Measurements from ENCODE around the gene KCTD15.

DNA sequence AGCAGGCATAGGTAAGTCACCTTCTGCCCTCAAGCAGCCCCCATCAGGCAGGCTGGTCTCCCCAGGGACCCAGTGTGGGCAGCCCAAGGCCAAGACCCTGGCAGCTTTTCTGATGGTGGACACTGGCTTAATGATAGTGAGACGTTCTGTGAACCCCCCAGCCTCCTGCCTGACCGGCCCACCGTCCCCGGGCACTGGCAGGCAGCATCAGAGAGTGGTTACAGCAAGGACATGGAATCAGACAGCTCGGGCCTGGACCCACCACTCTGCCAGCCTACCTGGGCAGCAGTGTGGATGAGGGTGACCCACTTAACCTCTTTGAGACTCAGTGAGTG lies 45.3 kb upstream of the KCTD15 start:
- TF ChIP-seq KAT7 (CRISPR knock-in tag; IDR thresholded peaks at IDR 0.05; ENCODE audit: borderline replicate concordance): no peak
- no peak for TF ChIP-seq ZNF423 (CRISPR knock-in tag; IDR thresholded peaks at IDR 0.05)
- TF ChIP-seq, protein P1, sequence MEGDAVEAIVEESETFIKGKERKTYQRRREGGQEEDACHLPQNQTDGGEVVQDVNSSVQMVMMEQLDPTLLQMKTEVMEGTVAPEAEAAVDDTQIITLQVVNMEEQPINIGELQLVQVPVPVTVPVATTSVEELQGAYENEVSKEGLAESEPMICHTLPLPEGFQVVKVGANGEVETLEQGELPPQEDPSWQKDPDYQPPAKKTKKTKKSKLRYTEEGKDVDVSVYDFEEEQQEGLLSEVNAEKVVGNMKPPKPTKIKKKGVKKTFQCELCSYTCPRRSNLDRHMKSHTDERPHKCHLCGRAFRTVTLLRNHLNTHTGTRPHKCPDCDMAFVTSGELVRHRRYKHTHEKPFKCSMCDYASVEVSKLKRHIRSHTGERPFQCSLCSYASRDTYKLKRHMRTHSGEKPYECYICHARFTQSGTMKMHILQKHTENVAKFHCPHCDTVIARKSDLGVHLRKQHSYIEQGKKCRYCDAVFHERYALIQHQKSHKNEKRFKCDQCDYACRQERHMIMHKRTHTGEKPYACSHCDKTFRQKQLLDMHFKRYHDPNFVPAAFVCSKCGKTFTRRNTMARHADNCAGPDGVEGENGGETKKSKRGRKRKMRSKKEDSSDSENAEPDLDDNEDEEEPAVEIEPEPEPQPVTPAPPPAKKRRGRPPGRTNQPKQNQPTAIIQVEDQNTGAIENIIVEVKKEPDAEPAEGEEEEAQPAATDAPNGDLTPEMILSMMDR (IDR thresholded peaks at IDR 0.05): no peak
- no peak for TF ChIP-seq NFE2L1 (CRISPR knock-in tag; IDR thresholded peaks at IDR 0.05)

All from WTC11 (cell line).